GM19455 (cell line): ENCODE results near the gene DDX31.
"Not testable (repeated sequence)": the region's sequence is repeated elsewhere in the genome, so short reads cannot be mapped to it uniquely, and the experiment has no call there.

Source experiments
- ATAC-seq: cut with Tn5 transposase; IDR thresholded peaks from one replicate; pipeline ENCODE4 v1.9.1; 2021; ENCODE audit not compliant: unreplicated experiment

DDX31 gene

GRCh38 chr9:132583584-132584304 is 86.0 kb downstream of the DDX31 start:
- no peak for ATAC-seq

- ATAC-seq, result no peak
Measured at GRCh38 chr9:132582786-132583583, 86.8 kb downstream of the DDX31 start.

GRCh38 chr9:132582276-132582785 is 87.5 kb downstream of the DDX31 start, which contains the start of gene BARHL1:
BARHL1 (plus strand) TSS chr9:132582606; CDS start chr9:132582798, 192 bp downstream.
- no peak for ATAC-seq

GRCh38 chr9:132579427-132579798 is 90.4 kb downstream of the DDX31 start:
- no peak for ATAC-seq

GRCh38 chr9:132578367-132578932 is 91.3 kb downstream of the DDX31 start:
- ATAC-seq, result no peak

GRCh38 chr9:132577119-132577518 is 92.7 kb downstream of the DDX31 start:
- ATAC-seq, result no peak

GRCh38 chr9:132575811-132576210 is 94.0 kb downstream of the DDX31 start:
- no peak for ATAC-seq

GRCh38 chr9:132575005-132575609 is 94.7 kb downstream of the DDX31 start:
- no peak for ATAC-seq

- no peak for ATAC-seq
Measured at GRCh38 chr9:132572921-132573320, 96.9 kb downstream of the DDX31 start.

- ATAC-seq, result no peak
Measured at GRCh38 chr9:132571806-132572600, 97.8 kb downstream of the DDX31 start.

- ATAC-seq, result not testable (repeated sequence)
Measured at GRCh38 chr9:132568787-132569186, 101.0 kb downstream of the DDX31 start.

- no peak for ATAC-seq
Measured at GRCh38 chr9:132564526-132564925, 105.3 kb downstream of the DDX31 start.

- no peak for ATAC-seq
Measured at GRCh38 chr9:132562306-132562573, 107.5 kb downstream of the DDX31 start.

GRCh38 chr9:132560616-132561202 is 109.1 kb downstream of the DDX31 start:
- ATAC-seq, result no peak

GRCh38 chr9:132559711-132560110 is 110.1 kb downstream of the DDX31 start:
- ATAC-seq, result no peak

- no peak for ATAC-seq
Measured at GRCh38 chr9:132557159-132557558, 112.6 kb downstream of the DDX31 start.

GRCh38 chr9:132556714-132557113 is 113.1 kb downstream of the DDX31 start:
- no peak for ATAC-seq

GRCh38 chr9:132556235-132556634 is 113.5 kb downstream of the DDX31 start:
- ATAC-seq, result no peak

GRCh38 chr9:132555528-132555927 is 114.3 kb downstream of the DDX31 start:
- no peak for ATAC-seq

- no peak for ATAC-seq
Measured at GRCh38 chr9:132554755-132555154, 115.0 kb downstream of the DDX31 start.
